Measurements from ENCODE around the gene FBXL14. TPM values are rescaled to one million over a fixed set of nuclear protein-coding genes. Genes with fewer than 3 reads are reported as not detected.
A peak's percentile ranks its signal among the peaks of the same experiment; 100 is the strongest.

Gene FBXL14
- total and polyA plus RNA-seq, 7 donors = 2.9 to 13.8 (median 5.2) TPM

DNA sequence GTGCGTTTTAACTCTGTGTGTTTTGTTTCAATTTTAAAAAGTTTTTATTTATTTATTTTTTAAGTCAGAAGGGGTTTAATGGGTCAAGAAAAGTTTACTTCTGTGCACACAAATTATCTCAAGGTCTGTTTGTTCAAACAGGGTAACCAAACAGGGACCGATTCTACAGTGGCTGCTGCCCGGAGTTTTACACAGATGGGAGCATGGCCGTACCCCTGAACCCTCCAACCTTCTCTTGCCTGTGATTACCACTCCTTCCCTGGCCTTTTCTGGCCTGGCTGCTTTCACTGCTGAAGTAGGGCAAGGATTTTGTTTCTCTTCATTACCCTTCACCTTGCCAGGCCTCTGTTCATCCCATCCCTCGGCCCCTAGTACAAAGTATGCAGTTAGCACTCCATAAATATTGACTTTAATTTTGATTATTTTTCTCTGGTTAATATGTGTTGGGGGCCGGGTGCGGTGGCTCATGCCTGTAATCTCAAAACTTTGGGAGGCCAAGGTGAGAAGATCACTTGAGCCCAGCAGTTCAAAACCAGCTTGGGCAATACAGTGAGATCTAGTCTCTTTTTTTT is 15.8 kb upstream of the FBXL14 start:
- intact Hi-C loops (cut with DNase I) = no loop called here
- ATAC-seq (no peak), DNase-seq (no peak)
- Histone ChIP-seq H3K4me1 (peaks cover 10% of the 10 kb centered on the region), H3K4me3 (no peak overlapping the region), H3K27ac (no peak overlapping the region), H3K36me3 (ENCODE audit: insufficient read depth in 1 of 2, low read depth in 1 of 2) (no peaks in the 10 kb centered on the region), H3K9me3 (no peaks in the 10 kb centered on the region), H3K27me3 (ENCODE audit: insufficient read depth in 3 of 3, low read length in 2 of 3) (no peaks in the 10 kb centered on the region)
- TF ChIP-seq, protein P1, sequence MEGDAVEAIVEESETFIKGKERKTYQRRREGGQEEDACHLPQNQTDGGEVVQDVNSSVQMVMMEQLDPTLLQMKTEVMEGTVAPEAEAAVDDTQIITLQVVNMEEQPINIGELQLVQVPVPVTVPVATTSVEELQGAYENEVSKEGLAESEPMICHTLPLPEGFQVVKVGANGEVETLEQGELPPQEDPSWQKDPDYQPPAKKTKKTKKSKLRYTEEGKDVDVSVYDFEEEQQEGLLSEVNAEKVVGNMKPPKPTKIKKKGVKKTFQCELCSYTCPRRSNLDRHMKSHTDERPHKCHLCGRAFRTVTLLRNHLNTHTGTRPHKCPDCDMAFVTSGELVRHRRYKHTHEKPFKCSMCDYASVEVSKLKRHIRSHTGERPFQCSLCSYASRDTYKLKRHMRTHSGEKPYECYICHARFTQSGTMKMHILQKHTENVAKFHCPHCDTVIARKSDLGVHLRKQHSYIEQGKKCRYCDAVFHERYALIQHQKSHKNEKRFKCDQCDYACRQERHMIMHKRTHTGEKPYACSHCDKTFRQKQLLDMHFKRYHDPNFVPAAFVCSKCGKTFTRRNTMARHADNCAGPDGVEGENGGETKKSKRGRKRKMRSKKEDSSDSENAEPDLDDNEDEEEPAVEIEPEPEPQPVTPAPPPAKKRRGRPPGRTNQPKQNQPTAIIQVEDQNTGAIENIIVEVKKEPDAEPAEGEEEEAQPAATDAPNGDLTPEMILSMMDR (IDR thresholded peaks at IDR 0.05) = no peak
- WGBS, 3 donors = 90 to 97% (median 92%) methylated on average over 7 of the region's 7 CpGs

DNA sequence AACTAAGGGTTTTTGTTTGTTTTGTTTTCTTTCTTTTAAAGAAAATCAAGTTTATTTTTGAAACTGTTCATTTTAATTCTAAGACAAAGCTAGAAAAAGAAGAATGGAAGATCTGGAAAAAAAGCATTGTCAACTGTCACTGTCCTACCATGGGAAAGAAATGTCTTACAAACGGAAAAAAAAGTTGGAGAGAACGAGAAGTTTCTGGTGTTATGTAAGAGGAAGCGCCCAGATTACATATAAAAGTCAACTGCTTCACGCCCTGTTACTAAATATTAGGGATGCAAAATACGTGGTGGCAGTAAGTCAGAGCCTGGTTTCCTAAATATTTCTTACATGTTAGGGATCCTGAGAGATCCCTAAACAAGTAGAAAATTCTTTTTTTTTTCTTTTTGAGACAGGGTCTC is 14.3 kb upstream of the FBXL14 start:
- H3K9me3 ChIP-seq = no peaks in the 10 kb centered on the region
- ATAC-seq = no peak
- intact Hi-C loops (cut with DNase I) = no loop called here
- no peaks in the 10 kb centered on the region for H3K27me3 ChIP-seq (ENCODE audit: insufficient read depth in 3 of 3, low read length in 2 of 3)
- 40 to 66% (median 50%) methylated on average over 5 of the region's 5 CpGs for WGBS, 3 donors
- no peaks in the 10 kb centered on the region for H3K36me3 ChIP-seq (ENCODE audit: insufficient read depth in 1 of 2, low read depth in 1 of 2)
- no peak overlapping the region for H3K27ac ChIP-seq
- H3K4me3 ChIP-seq = no peak overlapping the region
- no peak for DNase-seq
- TF ChIP-seq, protein P1 (IDR thresholded peaks at IDR 0.05) = no peak
- peaks cover 10% of the 10 kb centered on the region for H3K4me1 ChIP-seq

DNA sequence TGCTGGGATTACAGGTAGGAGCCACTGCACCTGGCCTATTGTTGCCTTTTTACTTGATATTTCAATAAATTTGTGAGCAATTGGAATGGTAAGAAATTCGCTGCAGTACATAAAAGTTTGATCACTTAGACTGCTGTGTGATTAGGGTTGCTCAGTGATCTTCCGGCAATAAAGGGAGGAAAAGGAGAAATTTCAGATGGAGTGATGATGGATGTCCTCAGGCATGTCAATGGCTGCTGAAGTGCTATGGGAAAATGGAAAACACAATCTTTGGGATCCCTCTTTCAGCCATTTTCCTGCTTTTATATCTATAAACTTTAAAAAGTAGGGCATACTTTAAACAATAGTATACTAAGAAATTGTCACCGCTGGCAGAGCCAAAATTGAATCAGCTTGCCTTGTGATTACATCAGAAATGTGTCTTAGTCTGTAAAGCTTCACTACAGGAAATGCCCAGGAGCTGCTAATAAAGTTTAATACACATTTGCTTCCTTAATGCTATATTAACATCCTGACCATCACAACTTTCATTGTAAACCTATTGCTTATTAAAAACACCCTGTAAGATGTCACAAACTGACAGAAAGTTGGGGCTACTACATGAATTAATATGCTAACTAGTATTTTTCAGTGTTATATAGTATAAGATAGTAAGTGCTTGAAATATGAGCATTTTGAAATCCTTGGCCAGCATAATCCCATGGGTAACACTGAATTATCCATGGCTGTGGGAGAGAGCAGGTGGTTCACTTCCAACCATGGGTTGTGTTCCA is 13.7 kb upstream of the FBXL14 start:
- no peaks in the 10 kb centered on the region for H3K36me3 ChIP-seq (ENCODE audit: insufficient read depth in 1 of 2, low read depth in 1 of 2)
- no peak overlapping the region for H3K27ac ChIP-seq
- no peak for DNase-seq
- WGBS, 3 donors = 81 to 93% (median 89%) methylated on average over 3 of the region's 3 CpGs
- no peaks in the 10 kb centered on the region for H3K27me3 ChIP-seq (ENCODE audit: insufficient read depth in 3 of 3, low read length in 2 of 3)
- H3K4me3 ChIP-seq = no peak overlapping the region
- no peaks in the 10 kb centered on the region for H3K9me3 ChIP-seq
- TF ChIP-seq, protein P1 (IDR thresholded peaks at IDR 0.05) = no peak
- peaks cover 10% of the 10 kb centered on the region for H3K4me1 ChIP-seq
- intact Hi-C loops (cut with DNase I) = no loop called here
- no peak for ATAC-seq

DNA sequence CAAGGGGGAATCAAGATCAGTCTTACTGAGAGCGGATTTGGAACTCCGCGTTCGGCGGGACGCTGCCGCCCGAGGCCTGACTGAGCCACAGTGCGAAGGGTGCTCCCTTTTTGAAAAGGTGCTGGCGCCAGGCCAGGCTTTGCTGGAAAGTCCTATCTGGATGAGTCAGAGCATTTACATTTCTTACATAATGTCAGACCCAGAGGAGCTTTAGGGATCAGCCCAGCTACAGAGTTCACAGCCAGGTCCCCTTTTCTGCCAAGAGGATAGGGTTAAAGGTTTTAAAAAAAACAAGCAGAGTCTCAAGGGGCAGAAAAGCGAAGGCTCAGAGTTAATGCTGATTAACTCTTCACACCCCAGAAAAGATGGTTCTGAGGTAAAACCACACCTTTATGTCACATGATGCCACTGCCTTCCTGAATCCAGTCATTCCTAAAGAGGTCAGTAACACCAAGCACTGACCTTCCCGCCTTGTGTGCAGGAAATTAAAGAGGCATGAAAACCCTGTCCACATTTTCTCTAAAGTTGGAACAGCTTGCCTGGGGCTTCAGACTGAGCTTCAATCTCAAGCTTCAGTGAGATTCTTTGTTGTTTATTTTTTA is 11.7 kb upstream of the FBXL14 start:
- peaks cover 10% of the 10 kb centered on the region for H3K4me1 ChIP-seq

More for the DNA sequence above, 11.7 kb upstream of the FBXL14 start:
- intact Hi-C loops (cut with DNase I) = no loop called here
- Histone ChIP-seq H3K4me3 (peak overlapping the region; percentile 68), H3K27me3 (ENCODE audit: insufficient read depth in 3 of 3, low read length in 2 of 3) (no peaks in the 10 kb centered on the region), H3K27ac (peak overlapping the region; percentile 84), H3K9me3 (no peaks in the 10 kb centered on the region), H3K36me3 (ENCODE audit: insufficient read depth in 1 of 2, low read depth in 1 of 2) (no peaks in the 10 kb centered on the region)
- 3 to 6% (median 3%) methylated on average over 12 of the region's 12 CpGs for WGBS, 3 donors
- TF ChIP-seq, protein P1 (IDR thresholded peaks at IDR 0.05) = no peak
- DNase-seq (peak; percentile 89 to 93), ATAC-seq (peak; percentile 73 to 86 (median 82))

All from psoas muscle (tissue), 8 donors.